Activated T-cell treated with anti-CD3 and anti-CD28 coated beads for 4 hours (primary cell): Measurements from ENCODE around the gene NEO1.
"Not testable (repeated sequence)": the region's sequence is repeated elsewhere in the genome, so short reads cannot be mapped to it uniquely, and the experiment has no call there.

Experiments used
- DNase-seq: peaks from one replicate; pipeline ENCODE4 v3.0.0-alpha.2; 2020

Gene NEO1

GRCh38 chr15:73150831-73151230 lies 98.6 kb downstream of the NEO1 start:
- no peak for DNase-seq

GRCh38 chr15:73153024-73153423 lies 100.8 kb downstream of the NEO1 start:
- DNase-seq = no peak

- no peak for DNase-seq
Observed at GRCh38 chr15:73153447-73153846, 101.2 kb downstream of the NEO1 start.

GRCh38 chr15:73156431-73157191 lies 104.3 kb downstream of the NEO1 start:
- no peak for DNase-seq

DNA sequence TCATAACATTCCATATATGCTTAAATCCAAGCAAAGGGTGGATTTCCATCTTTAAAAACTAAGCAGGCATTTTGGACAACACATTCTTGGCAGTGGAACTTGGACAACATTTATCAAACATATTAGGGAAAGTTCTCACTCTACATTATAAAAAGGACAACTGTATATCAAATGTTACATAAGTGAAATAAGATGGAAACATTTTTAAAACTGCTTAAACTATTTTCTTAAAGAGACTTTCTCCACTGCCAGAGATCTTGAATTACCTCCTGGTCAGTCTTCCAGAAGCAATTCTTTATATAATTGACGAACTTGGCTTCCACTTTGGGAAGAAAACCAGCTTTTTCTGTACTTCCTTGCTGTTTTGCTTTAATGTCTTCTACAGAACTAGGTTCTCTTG lies 109.3 kb downstream of the NEO1 start:
- DNase-seq = no peak

DNA sequence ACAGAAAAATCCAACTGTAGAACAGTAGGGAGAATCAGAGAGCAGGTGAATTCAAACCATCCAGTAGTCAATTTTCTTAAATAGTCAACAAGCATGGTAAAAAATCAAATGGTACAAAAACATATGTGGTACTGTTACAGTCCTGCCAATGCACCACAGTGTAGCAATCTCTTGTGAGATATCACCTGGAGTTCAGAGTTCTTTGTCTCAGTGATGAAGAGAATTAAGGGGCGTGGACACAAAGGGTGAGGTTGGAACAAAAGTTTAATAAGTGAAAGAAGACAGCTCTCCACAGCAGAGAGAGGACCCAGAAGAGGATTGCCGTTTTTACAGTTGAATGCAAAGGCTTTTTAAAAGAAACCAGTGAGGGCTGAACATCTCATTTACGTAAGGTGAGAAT lies 113.2 kb downstream of the NEO1 start:
- DNase-seq = no peak

GRCh38 chr15:73165844-73166243 lies 113.6 kb downstream of the NEO1 start:
- DNase-seq = no peak

DNA sequence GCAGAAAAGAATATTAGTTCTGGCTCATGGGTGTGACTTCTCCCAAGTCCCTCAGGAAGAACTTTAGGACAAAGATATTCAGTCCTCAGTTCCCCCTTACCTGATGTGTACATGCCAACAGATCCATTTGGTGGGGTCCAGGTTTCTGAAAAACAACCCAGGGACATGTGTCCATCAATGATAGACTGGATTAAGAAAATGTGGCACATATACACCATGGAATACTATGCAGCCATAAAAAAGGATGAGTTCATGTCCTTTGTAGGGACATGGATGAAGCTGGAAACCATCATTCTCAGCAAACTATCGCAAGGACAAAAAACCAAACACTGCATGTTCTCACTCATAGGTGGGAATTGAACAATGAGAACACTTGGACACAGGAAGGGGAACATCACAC lies 114.4 kb downstream of the NEO1 start:
- DNase-seq = not testable (repeated sequence)

- DNase-seq = no peak
Observed at GRCh38 chr15:73168487-73168886, 116.2 kb downstream of the NEO1 start.

GRCh38 chr15:73171711-73172110 lies 119.4 kb downstream of the NEO1 start:
- DNase-seq = no peak

- DNase-seq = no peak
Observed at GRCh38 chr15:73172508-73172907, 120.2 kb downstream of the NEO1 start.

DNA sequence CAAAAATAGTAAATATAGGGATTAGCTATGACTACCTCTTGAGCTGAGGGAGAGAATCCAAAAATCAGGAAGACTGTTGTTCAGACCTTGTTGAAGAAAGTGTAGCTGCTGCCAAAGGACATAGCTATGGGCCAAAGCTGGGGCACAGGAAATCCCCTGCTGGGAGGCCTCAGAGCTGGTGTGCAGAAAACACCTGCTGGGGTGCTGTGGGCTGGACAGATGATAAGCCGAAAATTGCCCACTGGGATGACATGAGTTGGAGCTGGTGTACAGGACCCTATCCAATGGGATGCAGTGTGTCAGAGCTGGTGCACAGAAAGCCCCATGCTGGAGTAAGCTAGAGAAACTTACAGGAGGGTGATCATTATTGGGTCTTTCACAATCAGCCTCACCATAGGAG lies 121.9 kb downstream of the NEO1 start:
- no peak for DNase-seq

GRCh38 chr15:73175382-73175781 lies 123.1 kb downstream of the NEO1 start:
- no peak for DNase-seq

DNA sequence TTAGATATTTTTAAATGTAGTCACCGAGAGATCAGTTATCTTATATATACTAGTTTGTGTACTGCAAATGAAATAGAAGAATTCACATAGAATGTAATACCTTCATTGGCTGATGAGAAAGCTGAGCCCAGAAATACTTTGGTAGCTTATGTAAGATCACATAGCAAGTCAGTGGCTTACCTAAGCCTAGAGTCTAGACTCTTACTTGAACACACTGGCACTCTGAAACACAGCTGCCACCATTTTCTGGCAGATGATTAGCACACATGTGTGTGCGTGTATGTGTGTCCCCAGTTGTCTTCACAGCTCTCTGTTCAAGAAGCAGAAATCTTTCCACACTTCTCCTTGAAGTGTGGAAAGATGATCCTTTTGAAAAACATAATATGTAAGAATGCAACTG lies 124.3 kb downstream of the NEO1 start:
- DNase-seq = no peak

GRCh38 chr15:73183071-73183470 lies 130.8 kb downstream of the NEO1 start:
- DNase-seq = no peak

GRCh38 chr15:73190189-73190601 lies 137.9 kb downstream of the NEO1 start:
- no peak for DNase-seq

- DNase-seq = no peak
Observed at GRCh38 chr15:73195166-73195565, 142.9 kb downstream of the NEO1 start.

- DNase-seq = no peak
Observed at GRCh38 chr15:73196113-73196512, 143.8 kb downstream of the NEO1 start.

- DNase-seq = no peak
Observed at GRCh38 chr15:73200339-73200738, 148.1 kb downstream of the NEO1 start.

DNA sequence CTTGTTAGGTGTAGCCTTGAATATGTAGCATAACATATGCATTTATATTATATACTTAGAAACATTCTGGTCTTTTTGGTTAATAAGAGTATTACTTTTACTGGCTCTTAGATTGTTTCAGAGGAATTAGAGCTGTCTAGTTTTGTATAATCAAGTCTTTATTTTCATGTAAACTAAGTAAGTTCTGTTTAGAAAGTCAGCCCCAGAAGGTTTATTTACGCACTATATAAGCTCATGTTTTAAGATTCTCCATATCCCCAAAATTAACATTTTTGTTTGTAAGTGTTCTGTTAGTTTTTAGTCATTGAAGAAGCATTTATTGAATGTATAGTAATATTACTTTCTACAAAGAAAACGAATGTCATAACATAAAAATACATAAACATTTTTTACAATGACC lies 158.4 kb downstream of the NEO1 start:
- no peak for DNase-seq

GRCh38 chr15:73212424-73212823 lies 160.2 kb downstream of the NEO1 start:
- no peak for DNase-seq

DNA sequence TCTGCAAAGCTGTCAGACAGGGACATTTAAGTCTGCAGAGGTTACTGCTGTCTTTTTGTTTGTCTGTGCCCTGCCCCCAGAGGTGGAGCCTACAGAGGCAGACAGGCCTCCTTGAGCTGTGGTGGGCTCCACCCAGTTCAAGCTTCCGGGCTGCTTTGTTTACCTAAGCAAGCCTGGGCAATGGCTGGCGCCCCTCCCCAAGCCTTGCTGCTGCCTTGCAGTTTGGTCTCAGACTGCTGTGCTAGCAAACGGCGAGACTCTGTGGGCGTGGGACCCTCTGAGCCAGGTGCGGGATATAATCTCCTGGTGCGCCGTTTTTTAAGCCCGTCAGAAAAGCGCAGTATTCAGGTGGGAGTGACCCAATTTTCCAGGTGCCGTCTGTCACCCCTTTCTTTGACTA lies 169.2 kb downstream of the NEO1 start:
- DNase-seq = not testable (repeated sequence)

GRCh38 chr15:73225358-73226015 lies 173.2 kb downstream of the NEO1 start:
- no peak for DNase-seq

GRCh38 chr15:73226093-73226814 lies 174.0 kb downstream of the NEO1 start:
- no peak for DNase-seq
